ENCODE data around the gene TENT5A. TPM values are rescaled to one million over a fixed set of nuclear protein-coding genes. Genes with fewer than 3 reads are reported as not detected.
A peak's percentile ranks its signal among the peaks of the same experiment; 100 is the strongest.
"Not testable (repeated sequence)": the region's sequence is repeated elsewhere in the genome, so short reads cannot be mapped to it uniquely, and the experiment has no call there.

TENT5A gene
- total RNA-seq, 1 donor from 2014 or later = 9.6 TPM

GRCh38 chr6:81750681-81751387, 1.6 kb downstream of the TENT5A start:
- DNase-seq (ENCODE audit: low read depth in 2 of 2) = peak in 1 of 2 donors; percentile 14

GRCh38 chr6:81750200-81750599, 2.3 kb downstream of the TENT5A start:
- DNase-seq (ENCODE audit: low read depth in 2 of 2) = no peak

GRCh38 chr6:81749707-81750106, 2.8 kb downstream of the TENT5A start:
- no peak for DNase-seq (ENCODE audit: low read depth in 2 of 2)

GRCh38 chr6:81748994-81749393, 3.5 kb downstream of the TENT5A start:
- DNase-seq (ENCODE audit: low read depth in 2 of 2) = peak in 1 of 2 donors; percentile 66

GRCh38 chr6:81747327-81747726, 5.2 kb downstream of the TENT5A start:
- no peak for DNase-seq (ENCODE audit: low read depth in 2 of 2)

- no peak for DNase-seq (ENCODE audit: low read depth in 2 of 2)
Measured at GRCh38 chr6:81744131-81744530, 8.3 kb downstream of the TENT5A start.

- no peak for DNase-seq (ENCODE audit: low read depth in 2 of 2)
Measured at GRCh38 chr6:81743649-81744048, 8.8 kb downstream of the TENT5A start.

- DNase-seq (ENCODE audit: low read depth in 2 of 2) = no peak
Measured at GRCh38 chr6:81741689-81742088, 10.8 kb downstream of the TENT5A start.

- DNase-seq (ENCODE audit: low read depth in 2 of 2) = not testable (repeated sequence)
Measured at GRCh38 chr6:81740591-81740990, 11.9 kb downstream of the TENT5A start.

- no peak for DNase-seq (ENCODE audit: low read depth in 2 of 2)
Measured at GRCh38 chr6:81739230-81740195, 13.0 kb downstream of the TENT5A start.

GRCh38 chr6:81736428-81736827, 16.1 kb downstream of the TENT5A start:
- DNase-seq (ENCODE audit: low read depth in 2 of 2) = no peak

GRCh38 chr6:81735756-81736380, 16.6 kb downstream of the TENT5A start:
- no peak for DNase-seq (ENCODE audit: low read depth in 2 of 2)

- DNase-seq (ENCODE audit: low read depth in 2 of 2) = no peak
Measured at GRCh38 chr6:81734500-81735150, 17.9 kb downstream of the TENT5A start.

- peak; percentile 24 to 46 for DNase-seq (ENCODE audit: low read depth in 2 of 2)
Measured at GRCh38 chr6:81734081-81734480, 18.4 kb downstream of the TENT5A start.

- no peak for DNase-seq (ENCODE audit: low read depth in 2 of 2)
Measured at GRCh38 chr6:81731814-81732213, 20.7 kb downstream of the TENT5A start.

- DNase-seq (ENCODE audit: low read depth in 2 of 2) = no peak
Measured at GRCh38 chr6:81727876-81728517, 24.5 kb downstream of the TENT5A start.

- no peak for DNase-seq (ENCODE audit: low read depth in 2 of 2)
Measured at GRCh38 chr6:81725127-81725526, 27.4 kb downstream of the TENT5A start.

- no peak for DNase-seq (ENCODE audit: low read depth in 2 of 2)
Measured at GRCh38 chr6:81722506-81723223, 29.8 kb downstream of the TENT5A start.

- DNase-seq (ENCODE audit: low read depth in 2 of 2) = no peak
Measured at GRCh38 chr6:81720427-81720826, 32.1 kb downstream of the TENT5A start.

- DNase-seq (ENCODE audit: low read depth in 2 of 2) = no peak
Measured at GRCh38 chr6:81718126-81718525, 34.4 kb downstream of the TENT5A start.
